AG04449 (cell line): ENCODE results near the gene TINAGL1.

ENCODE experiments used
- CTCF ChIA-PET: fragments of 350-600 bp; formaldehyde crosslinking; extraction: SDS; loops from one replicate; lab custom pipeline; 2021; ENCODE audit warnings: antibody characterized with exemption; lab: Yijun Ruan, JAX
- POLR2A ChIA-PET: fragments of 400-600, 350-600 bp; formaldehyde crosslinking; extraction: SDS; loops from one replicate; lab custom pipeline; 2020; ENCODE audit warnings: antibody characterized with exemption, inconsistent platforms; lab: Yijun Ruan, JAX
- DNase-seq: peaks from one replicate; pipeline ENCODE4 v3.0.0-alpha.2; 2010; ENCODE audit warnings: low read depth, low spot score
- H3K4me3 ChIP-seq: 2 replicates; pipeline ENCODE4 v1.5.1; 2011; ENCODE audit warnings: low read depth, mild to moderate bottlenecking, control low read depth, low read length
- TF ChIP-seq, protein P1 (sequence below): IDR thresholded peaks from one replicate; pipeline ENCODE4 v1.5.1; 2011; ENCODE audit warnings: mild to moderate bottlenecking, moderate library complexity, low read length, control low read depth, inconsistent platforms; ENCODE audit not compliant: insufficient read depth; ENCODE audit errors: missing control alignments

The TINAGL1 gene

DNA sequence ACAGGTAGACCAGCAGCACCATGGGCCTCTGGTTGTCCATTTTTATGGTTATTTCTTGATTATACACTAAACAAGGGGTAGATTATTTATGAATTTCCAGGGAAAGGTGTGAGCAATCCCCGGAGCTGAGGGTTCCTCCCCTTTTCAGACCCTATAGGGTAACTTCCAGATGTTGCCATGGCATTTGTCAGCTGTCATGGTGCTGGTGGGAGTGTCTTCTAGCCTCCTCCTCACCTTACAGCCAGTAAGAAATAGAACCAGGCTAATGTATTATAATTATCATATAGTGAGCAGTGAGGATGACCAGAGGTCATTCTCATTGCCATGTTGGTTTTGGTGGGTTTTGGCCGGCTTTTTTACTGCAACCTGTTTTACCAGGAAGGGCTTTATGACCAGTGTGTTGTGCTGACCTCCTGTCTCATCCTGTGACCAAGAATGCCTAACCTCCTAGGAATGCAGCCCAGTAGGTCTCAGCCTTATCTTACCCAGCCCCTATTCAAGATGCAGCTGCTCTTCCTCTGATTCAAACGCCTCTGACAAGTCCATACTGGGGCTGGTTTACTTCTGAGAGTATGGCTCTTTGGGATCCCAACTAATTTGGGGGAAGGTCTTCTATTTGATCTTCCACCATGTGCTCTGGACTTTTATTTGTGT lies 13.5 kb upstream of the TINAGL1 start:
- no peak for DNase-seq
- POLR2A ChIA-PET = no interaction called here
- TF ChIP-seq, protein P1, sequence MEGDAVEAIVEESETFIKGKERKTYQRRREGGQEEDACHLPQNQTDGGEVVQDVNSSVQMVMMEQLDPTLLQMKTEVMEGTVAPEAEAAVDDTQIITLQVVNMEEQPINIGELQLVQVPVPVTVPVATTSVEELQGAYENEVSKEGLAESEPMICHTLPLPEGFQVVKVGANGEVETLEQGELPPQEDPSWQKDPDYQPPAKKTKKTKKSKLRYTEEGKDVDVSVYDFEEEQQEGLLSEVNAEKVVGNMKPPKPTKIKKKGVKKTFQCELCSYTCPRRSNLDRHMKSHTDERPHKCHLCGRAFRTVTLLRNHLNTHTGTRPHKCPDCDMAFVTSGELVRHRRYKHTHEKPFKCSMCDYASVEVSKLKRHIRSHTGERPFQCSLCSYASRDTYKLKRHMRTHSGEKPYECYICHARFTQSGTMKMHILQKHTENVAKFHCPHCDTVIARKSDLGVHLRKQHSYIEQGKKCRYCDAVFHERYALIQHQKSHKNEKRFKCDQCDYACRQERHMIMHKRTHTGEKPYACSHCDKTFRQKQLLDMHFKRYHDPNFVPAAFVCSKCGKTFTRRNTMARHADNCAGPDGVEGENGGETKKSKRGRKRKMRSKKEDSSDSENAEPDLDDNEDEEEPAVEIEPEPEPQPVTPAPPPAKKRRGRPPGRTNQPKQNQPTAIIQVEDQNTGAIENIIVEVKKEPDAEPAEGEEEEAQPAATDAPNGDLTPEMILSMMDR = no peak

DNA sequence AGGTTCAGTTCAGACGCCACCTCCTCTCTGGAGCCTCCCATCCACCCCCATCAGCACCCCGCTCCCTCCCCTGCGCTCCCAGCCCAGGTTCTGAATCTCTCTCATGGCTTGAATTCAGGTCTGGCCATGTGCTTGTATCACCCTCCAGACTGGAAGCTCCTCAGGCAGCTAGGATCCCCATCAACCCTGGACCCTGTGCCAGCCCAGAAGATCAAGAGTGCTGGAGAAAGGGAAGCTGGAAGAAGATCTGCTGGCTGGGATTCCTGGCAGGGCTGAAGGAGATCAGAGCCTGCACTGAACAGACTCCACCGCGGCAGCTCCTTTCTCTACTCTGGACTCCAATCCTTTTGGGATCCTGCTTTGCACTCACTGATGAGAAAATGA lies 11.7 kb upstream of the TINAGL1 start:
- TF ChIP-seq, protein P1 = no peak
- ChIA-PET POLR2A (no interaction called here), CTCF (interaction anchor here (0.7 to 14.2 kb wide), 21 partner anchors 10 to 499 kb away, joined by 3 to 327 read pairs (median 4); partner anchors contain the start of genes HCRTR1 and TINAGL1)
- no peak overlapping the region for H3K4me3 ChIP-seq
- DNase-seq = no peak

More for the DNA sequence above, 13.5 kb upstream of the TINAGL1 start:
- H3K4me3 ChIP-seq = no peak overlapping the region
- CTCF ChIA-PET = interaction anchor here (0.6 to 14.2 kb wide), 23 partner anchors 9 to 416 kb away, joined by 3 to 327 read pairs (median 3); partner anchors contain the start of genes HCRTR1 and TINAGL1

DNA sequence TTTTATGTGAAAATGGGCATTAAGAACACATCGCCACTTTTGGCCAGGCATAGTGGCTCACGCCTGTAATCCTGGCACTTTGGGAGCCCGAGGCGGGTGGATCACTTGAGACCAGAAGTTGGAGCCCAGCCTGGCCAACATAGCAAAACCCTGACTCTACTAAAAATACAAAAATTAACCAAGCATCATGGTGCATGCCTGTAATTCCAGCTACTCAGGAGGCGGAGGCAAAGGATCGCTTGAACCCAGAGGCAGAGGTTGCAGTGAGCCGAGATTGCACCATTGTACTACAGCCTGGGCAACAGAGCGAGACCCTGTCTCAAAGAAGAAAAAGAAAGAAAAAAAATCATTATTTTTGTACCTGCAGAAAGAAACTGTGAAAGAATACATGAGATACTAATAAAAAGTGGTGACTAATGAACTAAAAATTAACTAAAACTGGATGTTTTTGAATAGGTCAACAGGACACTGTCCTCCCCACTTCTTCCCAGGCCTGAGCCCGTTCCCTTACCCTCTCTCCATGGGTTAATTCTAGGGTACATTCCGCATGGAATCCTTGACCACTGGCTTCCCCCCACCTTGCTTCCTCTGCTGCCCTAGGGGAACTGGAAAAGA lies 8.3 kb upstream of the TINAGL1 start:
- H3K4me3 ChIP-seq = no peak overlapping the region
- DNase-seq = no peak
- TF ChIP-seq, protein P1 = no peak
- CTCF ChIA-PET = interaction anchor here (0.6 to 14.2 kb wide), 7 partner anchors 8 to 147 kb away, joined by 3 to 327 read pairs (median 9); partner anchors contain the start of gene HCRTR1
- POLR2A ChIA-PET = no interaction called here

DNA sequence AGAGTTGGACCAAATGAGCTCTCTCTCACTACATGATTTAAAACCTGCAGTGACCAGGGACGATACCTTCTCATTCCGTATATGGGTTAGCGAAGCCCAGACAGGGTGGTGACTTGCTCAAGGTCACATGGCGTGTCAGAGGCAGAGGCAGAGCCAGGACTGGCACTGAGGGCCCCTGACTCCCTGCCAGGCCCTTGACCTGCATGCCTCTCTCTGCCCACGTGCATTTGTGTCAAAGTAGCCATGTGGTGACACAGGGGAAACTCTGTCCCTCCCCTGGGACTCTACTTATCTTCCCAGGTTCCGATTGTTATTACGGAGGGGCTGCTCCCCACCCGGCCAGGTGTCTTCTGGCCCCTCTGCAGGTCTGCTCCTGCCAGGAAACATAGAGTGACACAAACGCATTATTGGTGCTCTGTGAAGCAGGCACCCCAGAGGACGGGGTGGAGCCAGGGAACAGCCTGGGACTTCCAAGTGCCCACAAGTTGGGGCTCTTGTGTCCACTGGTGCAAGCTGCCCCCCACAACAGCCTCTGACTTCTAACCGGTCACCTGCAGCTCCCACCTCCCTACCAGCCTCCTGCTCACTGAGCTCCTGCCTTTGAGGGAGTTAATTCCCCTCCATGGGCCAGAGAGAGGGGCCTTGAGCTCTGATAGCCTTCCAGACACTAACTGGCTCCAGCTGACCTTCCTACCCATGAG lies 7.3 kb upstream of the TINAGL1 start:
- TF ChIP-seq, protein P1 = no peak
- CTCF ChIA-PET = interaction anchor here (0.6 to 14.2 kb wide), 9 partner anchors 9 to 194 kb away, joined by 3 to 327 read pairs (median 4); partner anchors contain the start of gene ADGRB2
- DNase-seq = no peak
- POLR2A ChIA-PET = no interaction called here
- H3K4me3 ChIP-seq = no peak overlapping the region

DNA sequence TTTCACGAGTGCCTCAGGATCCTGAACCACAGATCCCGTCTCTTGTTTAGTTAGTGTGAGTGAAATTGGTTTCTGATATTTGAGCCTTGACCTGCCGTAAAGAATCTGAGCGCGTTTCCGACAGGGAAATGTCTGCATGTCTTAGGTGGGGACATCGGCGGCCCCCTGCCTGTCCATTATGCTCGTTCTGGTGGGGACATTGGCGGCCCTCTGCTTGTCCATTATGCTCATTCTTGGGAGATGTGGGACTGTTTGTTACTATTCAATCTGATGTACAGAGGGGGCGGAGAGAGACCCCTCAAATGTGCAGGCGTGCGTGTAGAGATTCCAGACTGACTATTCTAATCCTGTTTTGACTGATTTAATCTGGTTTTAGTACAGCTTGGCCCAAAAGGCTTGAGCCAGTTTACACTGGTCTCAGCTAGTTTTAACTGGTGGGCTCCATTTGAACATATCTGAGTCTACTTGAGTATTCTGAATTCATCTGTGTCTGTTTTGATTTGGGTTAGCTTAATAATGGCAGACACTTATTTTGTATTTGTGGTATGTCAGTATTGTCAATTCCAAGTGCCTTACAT lies 6.6 kb upstream of the TINAGL1 start:
- CTCF ChIA-PET = interaction anchor here (0.8 to 14.2 kb wide), 8 partner anchors 10 to 194 kb away, joined by 3 to 327 read pairs (median 5); partner anchors contain the start of gene ADGRB2
- POLR2A ChIA-PET = no interaction called here

More for the DNA sequence above, 6.6 kb upstream of the TINAGL1 start:
- H3K4me3 ChIP-seq = no peak overlapping the region
- DNase-seq = no peak
- TF ChIP-seq, protein P1 = no peak
